GM12891 (cell line): ENCODE data around the gene CYP24A1.

Experiments
- DNase-seq: peaks from one replicate; pipeline ENCODE4 v3.0.0; 2011; ENCODE audit warnings: low spot score; ENCODE audit not compliant: insufficient read length
- FAIRE-seq: peaks from 2 replicates; lab custom pipeline; 2011; peaks lifted over from hg19 to GRCh38; lab: Jason Lieb, UNC
- PAX5 ChIP-seq: IDR thresholded peaks from 2 replicates; pipeline ENCODE4 v1.6.1; 2011; ENCODE audit warnings: low read length, moderate library complexity, mild to moderate bottlenecking; ENCODE audit not compliant: insufficient read depth, severe bottlenecking
- POLR2A ChIP-seq: IDR thresholded peaks from 2 replicates; pipeline ENCODE4 v1.6.1; 2011; ENCODE audit warnings: low read depth, low read length, control low read depth
- POLR2AphosphoS5 ChIP-seq: IDR thresholded peaks from 2 replicates; pipeline ENCODE4 v1.6.1; 2011; ENCODE audit warnings: low read depth, low read length, control low read depth
- POU2F2 ChIP-seq: IDR thresholded peaks from 2 replicates; pipeline ENCODE4 v1.6.1; 2011; ENCODE audit warnings: low read depth, mild to moderate bottlenecking, control low read depth, low read length, moderate library complexity
- SPI1 ChIP-seq: IDR thresholded peaks from 2 replicates; pipeline ENCODE4 v1.6.1; 2011; ENCODE audit warnings: low read depth, low read length, control low read depth
- TAF1 ChIP-seq: IDR thresholded peaks from 2 replicates; pipeline ENCODE4 v1.6.1; 2011; ENCODE audit warnings: low read depth, low read length, control low read depth

The CYP24A1 gene

GRCh38 chr20:54151511-54152226 lies 22.1 kb downstream of the CYP24A1 start:
- FAIRE-seq (no peak), DNase-seq (no peak)
- no peak for TF ChIP-seq PAX5
- no peak for TF ChIP-seq POU2F2
- no peak for TF ChIP-seq POLR2A
- no peak for TF ChIP-seq POLR2AphosphoS5
- TF ChIP-seq SPI1: no peak
- TF ChIP-seq TAF1: no peak

GRCh38 chr20:54151075-54151439 lies 22.7 kb downstream of the CYP24A1 start:
- TF ChIP-seq PAX5 (no peak), TAF1 (no peak), SPI1 (no peak), POLR2AphosphoS5 (no peak), POLR2A (no peak), POU2F2 (no peak)
- FAIRE-seq (no peak), DNase-seq (no peak)

- TF ChIP-seq POLR2A (no peak), POU2F2 (no peak), PAX5 (no peak), TAF1 (no peak), POLR2AphosphoS5 (no peak), SPI1 (no peak)
- no peak for DNase-seq
- no peak for FAIRE-seq
Observed at GRCh38 chr20:54149765-54150264, 24.0 kb downstream of the CYP24A1 start.

- TF ChIP-seq POU2F2 (no peak), PAX5 (no peak), SPI1 (no peak), TAF1 (no peak), POLR2AphosphoS5 (no peak), POLR2A (no peak)
- DNase-seq (no peak), FAIRE-seq (no peak)
Observed at GRCh38 chr20:54148947-54149764, 24.6 kb downstream of the CYP24A1 start.

- FAIRE-seq: no peak
- TF ChIP-seq SPI1: no peak
- TF ChIP-seq POLR2A: no peak
- no peak for TF ChIP-seq PAX5
- no peak for TF ChIP-seq POLR2AphosphoS5
- TF ChIP-seq TAF1: no peak
- no peak for TF ChIP-seq POU2F2
- no peak for DNase-seq
Observed at GRCh38 chr20:54146672-54147071, 27.1 kb downstream of the CYP24A1 start.

- FAIRE-seq: no peak
- TF ChIP-seq POLR2A (no peak), PAX5 (no peak), POU2F2 (no peak), POLR2AphosphoS5 (no peak), TAF1 (no peak), SPI1 (no peak)
- no peak for DNase-seq
Observed at GRCh38 chr20:54144847-54145414, 28.9 kb downstream of the CYP24A1 start.

GRCh38 chr20:54140927-54141566 lies 32.7 kb downstream of the CYP24A1 start:
- FAIRE-seq: no peak
- TF ChIP-seq SPI1: no peak
- no peak for TF ChIP-seq POLR2AphosphoS5
- TF ChIP-seq TAF1: no peak
- no peak for TF ChIP-seq POU2F2
- TF ChIP-seq PAX5: no peak
- TF ChIP-seq POLR2A: no peak
- no peak for DNase-seq

GRCh38 chr20:54140486-54140885 lies 33.3 kb downstream of the CYP24A1 start:
- no peak for TF ChIP-seq SPI1
- TF ChIP-seq POLR2A: no peak
- TF ChIP-seq POLR2AphosphoS5: no peak
- no peak for TF ChIP-seq POU2F2
- TF ChIP-seq PAX5: no peak
- TF ChIP-seq TAF1: no peak
- no peak for DNase-seq
- no peak for FAIRE-seq
